ENCODE results near the gene SGPL1. TPM values are rescaled to one million over a fixed set of nuclear protein-coding genes. Genes with fewer than 3 reads are reported as not detected.

The SGPL1 gene
- polyA plus RNA-seq, 1 donor from 2014 or later = 12.0 TPM

DNA sequence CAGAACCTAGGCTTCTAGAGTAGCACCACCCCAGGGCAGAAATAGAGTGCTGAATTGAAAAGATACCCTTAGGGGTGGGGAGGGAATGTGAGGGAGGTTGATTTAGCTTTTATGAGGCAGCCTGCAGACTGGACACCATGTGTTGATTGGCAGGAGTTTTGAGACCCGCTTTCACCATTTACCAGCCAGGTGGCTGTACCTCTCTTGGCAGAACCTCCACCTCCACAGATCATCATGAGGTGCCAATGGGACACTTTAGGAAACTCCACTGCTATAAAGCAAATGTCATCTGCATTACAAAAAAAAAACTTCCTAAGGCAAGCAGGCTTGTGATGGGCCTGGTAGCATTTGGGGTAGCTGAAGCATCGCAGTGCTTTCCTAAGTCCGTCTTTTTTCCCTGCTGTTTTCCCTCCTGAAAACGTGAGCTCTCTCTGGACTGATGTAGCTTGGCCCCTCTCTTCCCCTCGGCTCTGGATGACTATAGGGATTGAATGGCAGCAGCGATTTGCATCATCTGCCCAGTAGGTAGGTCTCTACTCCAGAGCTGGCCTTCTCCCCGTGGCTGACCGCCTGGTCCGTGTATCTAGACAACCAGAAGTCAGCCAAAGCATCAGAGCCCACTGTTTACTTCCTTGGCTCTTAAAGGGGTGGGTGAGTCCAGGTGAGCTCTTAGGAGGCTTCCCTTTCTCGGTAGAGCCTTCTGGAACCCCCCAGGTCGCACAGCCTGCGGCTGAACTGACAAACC lies 71.3 kb downstream of the SGPL1 start:
- Mint-ChIP-seq H3K9me3 (no peaks in the 10 kb centered on the region), H3K4me1 (peaks cover 6 to 13% (median 6%) of the 10 kb centered on the region in 3 donors), H3K27me3 (no peaks in the 10 kb centered on the region), H3K27ac (peak overlapping the region in 2 of 3 donors; percentile 47 to 92), H3K4me3 (peak overlapping the region; percentile 85 to 94 (median 88)), H3K36me3 (peaks cover 5% of the 10 kb centered on the region)

DNA sequence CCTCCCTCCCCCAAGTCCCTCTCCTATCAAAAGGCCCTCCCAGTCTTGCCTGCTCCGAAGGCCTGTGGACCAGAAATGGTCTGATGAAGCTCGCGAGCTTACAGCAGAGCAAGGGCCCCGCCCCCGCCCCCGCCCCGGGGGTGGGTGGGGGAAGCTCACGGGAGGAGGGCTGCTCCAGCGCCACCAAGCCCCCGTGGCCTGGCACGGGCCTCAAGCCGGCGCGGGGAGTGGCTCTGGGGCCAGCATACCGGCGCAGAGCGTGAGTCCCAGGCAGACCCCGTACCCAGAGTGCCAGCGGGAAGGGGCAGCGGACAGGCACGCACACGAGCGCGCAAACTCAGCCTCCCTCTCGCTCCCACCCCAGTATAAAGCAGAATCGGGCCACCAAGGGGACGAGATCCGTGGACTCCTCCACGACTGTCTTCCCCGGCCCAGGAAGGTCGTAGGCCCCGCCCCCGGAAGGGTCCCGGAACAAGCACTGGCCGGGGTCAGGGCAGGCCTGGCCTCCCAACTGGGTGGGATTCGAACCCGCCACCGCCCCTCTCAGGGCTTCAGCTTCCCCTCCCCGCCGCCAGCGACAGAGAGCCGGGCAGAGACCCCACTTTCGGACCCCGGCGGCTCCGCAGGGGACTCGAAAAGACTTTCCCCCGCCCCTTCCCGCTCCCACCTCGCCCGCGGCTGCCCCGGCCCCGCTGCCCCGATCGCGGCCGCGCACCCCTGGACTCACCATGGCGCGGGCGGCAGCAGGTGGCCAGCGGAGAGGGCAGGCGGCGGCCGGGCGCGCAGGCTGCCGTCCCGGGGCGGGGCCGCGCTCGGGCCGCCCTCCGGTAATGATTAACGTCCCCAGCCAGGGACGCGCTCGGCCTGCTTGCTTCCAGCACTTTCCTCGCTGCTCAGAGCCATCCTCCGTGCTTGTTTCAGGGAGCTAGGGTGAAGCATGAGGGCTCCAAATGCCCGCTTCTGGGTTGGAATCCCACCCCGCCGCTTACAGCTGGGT lies 72.4 kb downstream of the SGPL1 start, which contains the start of gene PCBD1:
Gene PCBD1, minus strand, starts transcription at position 762 of the 997 bp plus-strand sequence. Its CDS starts 32 bp downstream, at position 730.
- no peaks in the 10 kb centered on the region for H3K27me3 Mint-ChIP-seq
- H3K4me1 Mint-ChIP-seq = peaks cover 6 to 13% (median 6%) of the 10 kb centered on the region in 3 donors
- H3K36me3 Mint-ChIP-seq = peaks cover 5% of the 10 kb centered on the region
- no peaks in the 10 kb centered on the region for H3K9me3 Mint-ChIP-seq
- H3K4me3 Mint-ChIP-seq = peak within 1 kb of the TSS; percentile 85 to 94 (median 91)
- H3K27ac Mint-ChIP-seq = peak within 1 kb of the TSS; percentile 48 to 81 (median 80)

DNA sequence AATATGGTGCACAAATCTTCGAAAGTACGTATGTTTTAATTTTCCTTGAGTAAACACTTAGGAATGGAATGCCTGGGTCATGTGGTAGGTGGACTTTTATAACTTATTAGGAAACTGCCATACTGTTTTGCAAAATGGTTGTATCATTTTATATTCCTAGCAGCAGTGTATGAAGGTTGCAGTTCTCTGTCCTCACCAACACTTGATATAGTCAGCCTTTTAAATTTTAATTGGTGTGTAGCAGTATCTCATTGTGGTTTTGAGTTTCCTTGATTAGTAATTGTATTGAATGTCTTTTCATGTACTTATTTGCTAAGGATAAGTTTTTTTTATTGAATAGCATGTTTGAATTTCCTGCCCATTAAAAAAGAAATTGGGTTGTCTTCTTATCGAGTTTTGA lies 73.5 kb downstream of the SGPL1 start:
- H3K36me3 Mint-ChIP-seq = no peaks in the 10 kb centered on the region
- H3K4me3 Mint-ChIP-seq = peak overlapping the region; percentile 30 to 94 (median 87)
- peak overlapping the region in 2 of 3 donors; percentile 48 to 80 for H3K27ac Mint-ChIP-seq
- no peaks in the 10 kb centered on the region for H3K27me3 Mint-ChIP-seq
- no peaks in the 10 kb centered on the region for H3K9me3 Mint-ChIP-seq
- H3K4me1 Mint-ChIP-seq = peaks cover 4 to 10% (median 6%) of the 10 kb centered on the region in 3 donors

DNA sequence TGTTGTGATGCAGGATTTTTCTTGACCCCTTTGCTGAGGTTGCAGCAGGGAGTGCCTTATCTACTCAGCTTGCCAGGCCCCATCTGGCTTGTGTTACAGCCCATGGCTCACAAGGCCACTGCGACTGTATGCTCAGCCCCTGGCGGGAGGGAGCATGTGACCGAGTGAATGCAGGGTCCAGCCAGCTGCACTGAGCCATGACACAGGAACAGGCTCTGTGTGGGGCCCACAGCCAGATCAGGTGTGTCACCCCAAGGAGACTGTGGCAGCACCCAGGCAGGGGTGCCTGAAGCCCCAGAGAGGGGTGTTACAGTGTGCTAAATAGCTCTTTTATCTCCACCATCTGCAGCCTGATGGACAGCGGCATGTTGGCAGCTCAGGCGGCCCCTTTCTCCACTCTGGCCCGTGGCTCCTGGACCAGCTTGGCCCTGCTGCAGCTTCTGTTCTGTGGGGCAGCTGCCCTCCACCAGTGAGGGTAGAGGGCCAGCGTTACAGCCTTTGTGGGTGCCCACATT lies 75.2 kb downstream of the SGPL1 start:
- H3K36me3 Mint-ChIP-seq = no peaks in the 10 kb centered on the region
- no peaks in the 10 kb centered on the region for H3K9me3 Mint-ChIP-seq
- H3K4me1 Mint-ChIP-seq = peaks cover 4 to 10% (median 6%) of the 10 kb centered on the region in 3 donors
- no peaks in the 10 kb centered on the region for H3K27me3 Mint-ChIP-seq
- peak overlapping the region in 1 of 4 donors; percentile 89 for H3K4me3 Mint-ChIP-seq
- H3K27ac Mint-ChIP-seq = no peak overlapping the region

GRCh38 chr10:70891627-70892026 lies 75.9 kb downstream of the SGPL1 start:
- Mint-ChIP-seq H3K4me1 (peaks cover 4 to 10% (median 6%) of the 10 kb centered on the region in 3 donors), H3K9me3 (no peaks in the 10 kb centered on the region), H3K4me3 (no peak overlapping the region), H3K27ac (no peak overlapping the region), H3K27me3 (no peaks in the 10 kb centered on the region), H3K36me3 (no peaks in the 10 kb centered on the region)

GRCh38 chr10:70892631-70893030 lies 76.9 kb downstream of the SGPL1 start:
- no peaks in the 10 kb centered on the region for H3K9me3 Mint-ChIP-seq
- no peak overlapping the region for H3K4me3 Mint-ChIP-seq
- no peak overlapping the region for H3K27ac Mint-ChIP-seq

GRCh38 chr10:70893227-70894006 lies 77.7 kb downstream of the SGPL1 start:
- peaks cover 1 to 10% (median 6%) of the 10 kb centered on the region in 3 donors for H3K4me1 Mint-ChIP-seq
- H3K36me3 Mint-ChIP-seq = no peaks in the 10 kb centered on the region
- H3K27ac Mint-ChIP-seq = no peak overlapping the region
- H3K27me3 Mint-ChIP-seq = no peaks in the 10 kb centered on the region
- H3K9me3 Mint-ChIP-seq = no peaks in the 10 kb centered on the region
- no peak overlapping the region for H3K4me3 Mint-ChIP-seq

More at GRCh38 chr10:70892631-70893030, 76.9 kb downstream of the SGPL1 start:
- no peaks in the 10 kb centered on the region for H3K36me3 Mint-ChIP-seq
- H3K4me1 Mint-ChIP-seq = peaks cover 2 to 10% (median 6%) of the 10 kb centered on the region in 3 donors
- no peaks in the 10 kb centered on the region for H3K27me3 Mint-ChIP-seq

GRCh38 chr10:70894416-70894815 lies 78.7 kb downstream of the SGPL1 start:
- H3K27me3 Mint-ChIP-seq = no peaks in the 10 kb centered on the region
- no peak overlapping the region for H3K4me3 Mint-ChIP-seq
- H3K27ac Mint-ChIP-seq = no peak overlapping the region
- peaks cover 0 to 2% (median 0%) of the 10 kb centered on the region in 3 donors for H3K4me1 Mint-ChIP-seq
- H3K36me3 Mint-ChIP-seq = no peaks in the 10 kb centered on the region
- H3K9me3 Mint-ChIP-seq = no peaks in the 10 kb centered on the region

GRCh38 chr10:70896551-70896950 lies 80.8 kb downstream of the SGPL1 start:
- H3K27me3 Mint-ChIP-seq = no peaks in the 10 kb centered on the region
- no peaks in the 10 kb centered on the region for H3K36me3 Mint-ChIP-seq
- H3K4me1 Mint-ChIP-seq = no peaks in the 10 kb centered on the region
- no peaks in the 10 kb centered on the region for H3K9me3 Mint-ChIP-seq
- no peak overlapping the region for H3K4me3 Mint-ChIP-seq
- no peak overlapping the region for H3K27ac Mint-ChIP-seq

DNA sequence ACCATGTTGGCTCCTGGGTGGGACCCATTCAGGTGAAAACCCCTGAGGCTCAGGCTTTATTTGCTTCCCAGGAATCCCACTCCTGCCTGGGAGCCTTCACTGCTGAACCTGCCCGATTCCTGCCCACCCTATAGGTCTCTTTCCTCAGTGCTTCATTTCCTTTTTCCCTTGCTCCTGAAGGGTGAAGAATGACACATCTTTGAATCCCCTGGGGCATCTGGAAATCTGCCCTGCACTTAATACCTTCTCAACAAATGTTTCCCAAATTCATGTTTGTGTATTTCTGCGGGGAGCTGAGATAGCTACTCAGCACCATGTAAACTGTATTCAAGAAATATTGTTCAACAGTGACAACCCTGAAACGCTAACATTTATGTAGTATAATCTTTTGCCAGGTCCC lies 82.9 kb downstream of the SGPL1 start:
- Mint-ChIP-seq H3K27ac (no peak overlapping the region), H3K9me3 (no peaks in the 10 kb centered on the region), H3K4me3 (no peak overlapping the region), H3K27me3 (peaks cover 5% of the 10 kb centered on the region), H3K36me3 (no peaks in the 10 kb centered on the region), H3K4me1 (no peaks in the 10 kb centered on the region)

GRCh38 chr10:70899096-70899495 lies 83.3 kb downstream of the SGPL1 start:
- H3K9me3 Mint-ChIP-seq = no peaks in the 10 kb centered on the region
- peaks cover 5% of the 10 kb centered on the region for H3K27me3 Mint-ChIP-seq
- H3K4me3 Mint-ChIP-seq = no peak overlapping the region
- H3K4me1 Mint-ChIP-seq = no peaks in the 10 kb centered on the region
- H3K36me3 Mint-ChIP-seq = no peaks in the 10 kb centered on the region
- no peak overlapping the region for H3K27ac Mint-ChIP-seq

DNA sequence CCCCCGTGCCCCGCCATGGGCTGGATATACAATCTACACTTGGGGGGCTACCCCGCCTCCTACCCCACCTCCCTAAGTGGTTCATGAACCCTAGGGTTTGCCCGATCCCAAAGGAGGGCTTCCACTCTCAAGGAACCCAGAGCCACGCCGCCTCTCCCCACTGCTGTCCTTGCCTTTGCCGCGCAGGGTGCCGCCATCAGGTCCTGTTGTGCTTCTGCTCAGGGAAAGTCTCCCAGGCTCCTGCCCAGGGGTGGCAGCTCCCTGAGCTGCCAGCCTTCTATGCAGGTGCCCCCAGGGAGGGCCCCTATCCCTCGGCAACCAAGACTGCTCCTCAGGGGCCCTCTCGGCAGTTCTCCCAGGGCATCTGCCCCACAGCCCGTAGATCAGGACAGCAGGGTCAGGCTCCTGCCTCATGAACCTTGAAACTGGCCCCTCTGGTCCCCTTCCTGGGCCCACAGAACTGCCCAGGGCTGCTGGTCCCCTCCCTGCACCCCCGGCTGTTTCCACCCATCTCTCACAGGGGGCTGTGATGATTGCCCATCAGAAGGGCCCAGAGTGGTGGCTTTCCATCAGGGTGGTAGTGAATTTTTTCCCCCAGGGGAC lies 85.6 kb downstream of the SGPL1 start:
- Mint-ChIP-seq H3K27me3 (peaks cover 6% of the 10 kb centered on the region), H3K9me3 (no peaks in the 10 kb centered on the region), H3K4me3 (no peak overlapping the region), H3K27ac (no peak overlapping the region), H3K4me1 (no peaks in the 10 kb centered on the region), H3K36me3 (no peaks in the 10 kb centered on the region)

DNA sequence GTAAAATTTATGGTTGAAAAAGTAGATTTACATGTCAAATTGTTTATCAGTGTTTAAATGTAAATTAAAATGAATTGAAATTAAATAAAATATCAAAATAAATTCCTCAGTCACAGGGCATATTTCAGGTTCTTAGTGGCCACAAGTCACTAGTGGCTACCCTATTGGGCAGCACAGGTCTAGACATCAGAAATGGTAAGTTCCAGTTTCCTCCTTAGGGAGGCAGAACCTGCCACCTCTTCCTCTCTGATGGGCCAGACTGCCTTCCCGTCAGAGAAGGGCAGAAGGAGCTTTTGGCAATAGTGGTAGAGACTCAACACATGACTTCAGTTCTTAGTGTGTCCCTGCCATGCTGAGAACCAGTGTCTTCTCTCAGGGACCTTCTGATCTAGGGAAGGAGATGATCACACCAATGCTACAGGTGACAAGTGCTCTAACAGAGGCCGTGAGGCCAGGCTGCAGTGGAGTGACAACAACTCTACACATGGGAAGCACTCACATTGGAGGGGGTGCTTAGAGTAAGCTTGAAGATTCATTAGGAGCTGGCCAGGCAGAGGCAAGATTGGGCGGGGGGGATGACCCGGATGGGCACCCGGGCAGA lies 87.0 kb downstream of the SGPL1 start:
- H3K36me3 Mint-ChIP-seq = no peaks in the 10 kb centered on the region
- no peaks in the 10 kb centered on the region for H3K4me1 Mint-ChIP-seq
- no peaks in the 10 kb centered on the region for H3K9me3 Mint-ChIP-seq
- no peak overlapping the region for H3K4me3 Mint-ChIP-seq
- H3K27me3 Mint-ChIP-seq = peaks cover 7% of the 10 kb centered on the region
- no peak overlapping the region for H3K27ac Mint-ChIP-seq

All from IgD-negative memory B cell (primary cell).